Stimulated activated CD4-positive, alpha-beta T cell treated with anti-CD3 and anti-CD28 coated beads, Interleukin-12 subunit alpha, Interleukin-12 subunit beta, amount 100 ng/mL, for 24 hours (primary cell): ENCODE data around the gene ZNF407.

Source experiments
- DNase-seq, 2 experiments: peaks; one replicate each; pipeline ENCODE4 v3.0.0-alpha.2; 2020; ENCODE audit warnings: low read depth in 2 of 2

ZNF407 gene

GRCh38 chr18:74788657-74789056 lies 191.0 kb downstream of the ZNF407 start:
- DNase-seq: no peak

- DNase-seq: no peak
Observed at GRCh38 chr18:74789078-74789477, 191.4 kb downstream of the ZNF407 start.

- DNase-seq: no peak
Observed at GRCh38 chr18:74790451-74790850, 192.8 kb downstream of the ZNF407 start.

GRCh38 chr18:74791501-74792194 lies 194.0 kb downstream of the ZNF407 start:
- DNase-seq: no peak

- no peak for DNase-seq
Observed at GRCh38 chr18:74793746-74794145, 196.1 kb downstream of the ZNF407 start.

GRCh38 chr18:74795751-74796150 lies 198.1 kb downstream of the ZNF407 start:
- no peak for DNase-seq

GRCh38 chr18:74796211-74796610 lies 198.5 kb downstream of the ZNF407 start:
- DNase-seq: no peak

GRCh38 chr18:74796841-74797576 lies 199.3 kb downstream of the ZNF407 start:
- no peak for DNase-seq

- DNase-seq: no peak
Observed at GRCh38 chr18:74797577-74798151, 200.0 kb downstream of the ZNF407 start.

- DNase-seq: no peak
Observed at GRCh38 chr18:74799542-74799941, 201.9 kb downstream of the ZNF407 start.

- DNase-seq: no peak
Observed at GRCh38 chr18:74800098-74800497, 202.4 kb downstream of the ZNF407 start.

GRCh38 chr18:74803117-74803516 lies 205.4 kb downstream of the ZNF407 start:
- no peak for DNase-seq

GRCh38 chr18:74803769-74804168 lies 206.1 kb downstream of the ZNF407 start:
- DNase-seq: no peak

GRCh38 chr18:74804677-74805076 lies 207.0 kb downstream of the ZNF407 start:
- no peak for DNase-seq

- DNase-seq: no peak
Observed at GRCh38 chr18:74806073-74806472, 208.4 kb downstream of the ZNF407 start.

- no peak for DNase-seq
Observed at GRCh38 chr18:74806700-74807416, 209.2 kb downstream of the ZNF407 start.

GRCh38 chr18:74817576-74817975 lies 219.9 kb downstream of the ZNF407 start:
- no peak for DNase-seq

GRCh38 chr18:74818516-74819175 lies 221.0 kb downstream of the ZNF407 start:
- DNase-seq: no peak

GRCh38 chr18:74819433-74820059 lies 221.9 kb downstream of the ZNF407 start:
- no peak for DNase-seq

GRCh38 chr18:74820160-74820780 lies 222.6 kb downstream of the ZNF407 start:
- DNase-seq: no peak

GRCh38 chr18:74825460-74825859 lies 227.8 kb downstream of the ZNF407 start:
- no peak for DNase-seq
